Tibial nerve (tissue), 3 donors: ENCODE data around the gene CA10.

Experiments
- POLR2A ChIP-seq, 2 donors: fragments of 450-650 bp; IDR thresholded peaks; one replicate each; pipeline ENCODE4 v1.6.1; 2017; ENCODE audit warnings: antibody characterized with exemption in 2 of 2, mild to moderate bottlenecking in 2 of 2, moderate library complexity in 2 of 2
- TF ChIP-seq, protein P1 (sequence below), 5 experiments: fragments of 200-600 bp in 3 of 5; fragments of 450-650 bp in 2 of 5; sonication (generic) in 3 of 5; IDR thresholded peaks; one replicate each; pipeline ENCODE4 v1.5.1; 2016 to 2019; ENCODE audit warnings: antibody characterized with exemption in 5 of 5, mild to moderate bottlenecking in 3 of 5, moderate library complexity in 2 of 5

DNA sequence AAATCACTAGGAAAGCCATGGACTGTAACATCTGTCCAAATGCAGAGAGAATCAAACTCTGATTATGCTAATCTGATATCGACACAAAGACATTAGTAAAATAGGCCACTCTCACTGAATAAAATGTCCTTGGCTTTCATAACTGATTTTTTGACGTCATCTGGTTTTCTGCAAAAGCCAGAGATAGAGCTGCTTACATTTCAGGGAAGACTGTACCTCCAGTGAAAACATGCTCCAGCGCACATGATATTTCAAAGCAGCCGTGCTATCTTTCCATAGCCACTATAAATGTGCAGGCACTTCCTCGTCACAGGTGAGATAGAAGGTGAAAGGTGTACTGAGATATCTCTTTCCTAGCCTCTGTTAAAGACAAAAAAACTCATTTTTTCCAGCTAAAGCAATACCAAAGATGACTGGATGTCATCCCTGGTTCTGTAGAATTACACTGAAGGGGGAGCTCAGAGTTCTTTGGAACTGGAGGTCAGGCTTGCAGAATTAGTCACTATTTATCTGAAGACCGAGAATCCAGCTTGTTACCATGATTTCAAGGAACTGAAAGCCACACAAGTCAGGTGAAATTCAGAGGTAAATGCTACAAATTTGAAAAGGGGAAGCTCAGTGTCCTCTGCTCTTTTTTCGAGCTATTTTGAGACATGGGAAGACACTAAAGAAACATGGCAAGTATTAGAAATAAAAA, 249.5 kb downstream of the CA10 start:
- TF ChIP-seq POLR2A (IDR thresholded peaks at IDR 0.05), result no peak
- TF ChIP-seq, protein P1, sequence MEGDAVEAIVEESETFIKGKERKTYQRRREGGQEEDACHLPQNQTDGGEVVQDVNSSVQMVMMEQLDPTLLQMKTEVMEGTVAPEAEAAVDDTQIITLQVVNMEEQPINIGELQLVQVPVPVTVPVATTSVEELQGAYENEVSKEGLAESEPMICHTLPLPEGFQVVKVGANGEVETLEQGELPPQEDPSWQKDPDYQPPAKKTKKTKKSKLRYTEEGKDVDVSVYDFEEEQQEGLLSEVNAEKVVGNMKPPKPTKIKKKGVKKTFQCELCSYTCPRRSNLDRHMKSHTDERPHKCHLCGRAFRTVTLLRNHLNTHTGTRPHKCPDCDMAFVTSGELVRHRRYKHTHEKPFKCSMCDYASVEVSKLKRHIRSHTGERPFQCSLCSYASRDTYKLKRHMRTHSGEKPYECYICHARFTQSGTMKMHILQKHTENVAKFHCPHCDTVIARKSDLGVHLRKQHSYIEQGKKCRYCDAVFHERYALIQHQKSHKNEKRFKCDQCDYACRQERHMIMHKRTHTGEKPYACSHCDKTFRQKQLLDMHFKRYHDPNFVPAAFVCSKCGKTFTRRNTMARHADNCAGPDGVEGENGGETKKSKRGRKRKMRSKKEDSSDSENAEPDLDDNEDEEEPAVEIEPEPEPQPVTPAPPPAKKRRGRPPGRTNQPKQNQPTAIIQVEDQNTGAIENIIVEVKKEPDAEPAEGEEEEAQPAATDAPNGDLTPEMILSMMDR (IDR thresholded peaks at IDR 0.05), result no peak
